GM12873 (cell line): ENCODE measurements around the gene DUSP18.

Experiments
- TF ChIP-seq, protein P1 (sequence below): IDR thresholded peaks from 2 replicates; pipeline ENCODE4 v1.5.1; 2012; ENCODE audit warnings: low read depth, mild to moderate bottlenecking, moderate library complexity, low read length, control low read depth; ENCODE audit not compliant: insufficient read depth; ENCODE audit errors: missing control alignments

DUSP18 gene

DNA sequence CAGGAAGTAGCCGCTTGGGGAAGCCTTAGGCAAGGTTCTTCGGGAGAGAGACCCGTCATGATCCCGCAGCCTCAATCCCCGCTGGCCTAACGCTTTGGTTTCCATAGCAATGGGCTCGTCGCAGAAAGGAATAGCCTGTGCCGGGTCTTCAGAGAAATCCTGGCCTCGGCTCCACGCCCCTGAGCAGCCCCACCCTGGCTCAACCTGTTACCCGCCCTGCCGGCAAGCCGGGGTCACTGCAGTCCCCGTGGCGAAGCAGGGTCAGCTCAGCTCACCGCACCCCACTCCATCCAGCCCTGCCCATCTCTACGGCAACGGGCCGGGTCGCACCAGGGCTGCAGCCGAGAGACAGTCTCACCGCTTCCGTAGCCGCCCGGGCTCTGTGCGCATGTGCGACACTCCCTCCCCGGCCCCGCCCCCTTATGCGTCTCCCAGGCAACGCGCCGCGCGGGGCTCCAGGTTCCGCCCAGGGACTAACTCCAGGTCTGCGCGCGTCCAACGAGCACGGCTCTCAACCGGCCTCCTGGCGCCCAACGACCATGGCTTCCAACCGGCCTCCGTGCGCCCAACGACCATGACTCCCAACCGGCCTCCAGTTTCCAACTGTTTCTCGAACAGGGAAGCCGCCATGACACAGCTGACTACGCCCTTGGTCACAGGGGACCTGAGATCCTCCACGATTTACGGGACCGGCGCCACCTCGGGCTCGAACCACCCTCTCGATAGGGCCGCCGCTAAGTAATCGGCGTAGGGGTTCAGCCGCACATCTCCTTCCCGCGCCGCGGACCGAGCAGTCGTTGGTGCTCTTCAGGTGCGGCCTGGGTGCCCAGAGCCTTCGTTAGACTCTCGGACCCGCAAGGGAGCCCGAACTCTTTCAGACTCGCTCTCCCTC lies at the start of gene DUSP18:
Gene DUSP18 (minus strand): TSS at position 382 of the 892 bp plus-strand sequence. CDS start 3,872 bp downstream, outside the sequence.
- TF ChIP-seq, protein P1, sequence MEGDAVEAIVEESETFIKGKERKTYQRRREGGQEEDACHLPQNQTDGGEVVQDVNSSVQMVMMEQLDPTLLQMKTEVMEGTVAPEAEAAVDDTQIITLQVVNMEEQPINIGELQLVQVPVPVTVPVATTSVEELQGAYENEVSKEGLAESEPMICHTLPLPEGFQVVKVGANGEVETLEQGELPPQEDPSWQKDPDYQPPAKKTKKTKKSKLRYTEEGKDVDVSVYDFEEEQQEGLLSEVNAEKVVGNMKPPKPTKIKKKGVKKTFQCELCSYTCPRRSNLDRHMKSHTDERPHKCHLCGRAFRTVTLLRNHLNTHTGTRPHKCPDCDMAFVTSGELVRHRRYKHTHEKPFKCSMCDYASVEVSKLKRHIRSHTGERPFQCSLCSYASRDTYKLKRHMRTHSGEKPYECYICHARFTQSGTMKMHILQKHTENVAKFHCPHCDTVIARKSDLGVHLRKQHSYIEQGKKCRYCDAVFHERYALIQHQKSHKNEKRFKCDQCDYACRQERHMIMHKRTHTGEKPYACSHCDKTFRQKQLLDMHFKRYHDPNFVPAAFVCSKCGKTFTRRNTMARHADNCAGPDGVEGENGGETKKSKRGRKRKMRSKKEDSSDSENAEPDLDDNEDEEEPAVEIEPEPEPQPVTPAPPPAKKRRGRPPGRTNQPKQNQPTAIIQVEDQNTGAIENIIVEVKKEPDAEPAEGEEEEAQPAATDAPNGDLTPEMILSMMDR, result peak; percentile 49

DNA sequence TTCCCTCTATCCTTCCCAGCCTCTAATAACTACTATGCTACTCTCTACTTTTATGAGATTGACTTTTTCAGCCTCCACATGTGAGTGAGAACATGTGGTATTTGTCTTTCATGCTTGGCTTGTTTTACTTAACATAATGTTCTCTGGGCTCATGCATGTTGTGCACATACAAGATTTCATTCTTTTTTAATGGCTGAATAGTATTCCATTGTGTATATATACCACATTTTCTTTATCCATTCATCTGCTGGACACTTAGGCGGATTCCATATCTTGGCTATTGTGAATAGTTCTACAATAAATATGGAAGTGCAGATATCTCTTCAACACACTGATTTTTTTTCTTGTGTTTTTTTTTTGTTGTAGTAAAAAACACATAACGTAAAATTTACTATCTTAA lies 46.4 kb upstream of the DUSP18 start:
- TF ChIP-seq, protein P1, result no peak

DNA sequence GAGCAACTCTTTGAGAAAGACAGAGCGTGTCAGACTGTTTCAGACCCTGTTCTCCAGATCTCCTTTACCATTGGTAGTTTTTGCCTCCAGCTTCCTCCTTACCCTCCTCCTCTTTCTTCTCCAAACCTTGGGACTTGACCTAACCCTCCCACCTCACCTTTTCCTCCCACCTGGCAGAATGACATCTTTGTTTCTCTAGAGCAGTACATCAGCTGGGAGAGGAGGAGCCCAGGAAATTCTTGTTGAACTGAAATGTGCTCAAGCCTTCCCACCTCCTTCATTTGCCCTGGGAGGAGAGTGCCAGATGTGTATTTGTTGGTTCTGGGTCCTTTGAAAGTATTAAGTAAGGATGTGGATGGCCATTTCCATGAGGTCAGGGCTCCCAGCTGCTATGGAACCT lies 44.4 kb upstream of the DUSP18 start:
- TF ChIP-seq, protein P1, result no peak

DNA sequence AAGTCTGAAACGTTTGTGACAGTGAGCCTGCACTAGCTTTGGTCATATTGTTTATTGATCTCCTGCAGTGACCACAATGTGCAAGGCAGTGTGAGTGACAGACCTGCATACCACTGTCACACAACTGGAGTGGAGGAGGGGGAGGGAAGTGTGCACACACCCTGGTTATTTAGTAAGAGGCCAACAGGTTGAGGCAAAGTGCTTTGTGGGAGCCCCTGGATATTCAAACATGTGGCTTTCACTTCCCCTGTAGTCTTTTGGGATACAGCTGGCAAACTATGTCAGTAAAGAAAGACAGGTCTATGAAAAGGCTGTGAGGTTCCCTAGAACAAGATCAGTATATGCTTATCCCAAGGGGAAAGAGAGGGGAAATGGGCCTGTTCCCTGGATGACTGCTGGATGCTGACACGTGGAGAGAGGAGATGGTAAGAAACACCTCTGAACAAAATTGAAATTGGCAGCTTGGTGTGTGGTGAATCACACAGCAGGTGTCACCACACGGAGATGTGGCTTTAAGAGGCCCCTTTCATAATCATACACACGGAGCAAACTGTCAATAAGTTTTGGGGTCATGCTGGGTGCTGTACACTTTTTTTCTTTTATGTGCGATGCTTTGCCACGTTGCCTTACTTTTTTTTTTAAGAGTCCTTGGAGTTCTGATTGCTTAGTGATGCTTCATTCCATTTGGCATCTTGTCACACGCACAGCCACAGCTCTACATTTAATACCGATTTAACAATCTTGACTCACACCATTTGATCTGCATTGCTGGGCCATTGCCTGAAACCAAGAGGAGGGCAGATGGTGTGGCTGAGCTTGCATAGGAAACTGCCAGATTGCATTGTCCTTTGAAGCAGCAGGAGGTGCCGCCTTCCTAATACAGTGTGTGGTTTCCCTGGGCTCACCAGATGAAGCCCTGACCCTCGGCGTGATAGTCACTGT lies 38.3 kb upstream of the DUSP18 start:
- TF ChIP-seq, protein P1, result no peak

DNA sequence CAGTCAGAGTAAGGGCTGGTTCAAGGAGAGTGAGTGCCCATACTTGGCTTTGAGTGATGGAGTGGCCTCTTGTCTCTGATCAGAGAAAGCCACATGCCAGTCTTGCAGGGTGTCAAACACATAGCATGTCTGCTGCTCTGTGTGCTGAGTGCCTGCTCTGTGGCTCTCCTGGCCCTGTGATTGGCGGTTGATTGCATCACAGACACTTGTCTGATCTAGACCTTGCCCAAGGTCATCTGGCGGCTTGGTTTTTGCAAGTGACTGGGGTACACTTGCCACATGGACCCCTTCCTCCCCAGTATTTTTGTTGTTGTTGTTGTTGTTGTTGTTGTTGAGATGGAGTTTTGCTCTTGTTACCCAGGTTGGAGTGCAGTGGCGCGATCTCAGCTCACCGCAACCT lies 37.3 kb upstream of the DUSP18 start:
- TF ChIP-seq, protein P1, result no peak

DNA sequence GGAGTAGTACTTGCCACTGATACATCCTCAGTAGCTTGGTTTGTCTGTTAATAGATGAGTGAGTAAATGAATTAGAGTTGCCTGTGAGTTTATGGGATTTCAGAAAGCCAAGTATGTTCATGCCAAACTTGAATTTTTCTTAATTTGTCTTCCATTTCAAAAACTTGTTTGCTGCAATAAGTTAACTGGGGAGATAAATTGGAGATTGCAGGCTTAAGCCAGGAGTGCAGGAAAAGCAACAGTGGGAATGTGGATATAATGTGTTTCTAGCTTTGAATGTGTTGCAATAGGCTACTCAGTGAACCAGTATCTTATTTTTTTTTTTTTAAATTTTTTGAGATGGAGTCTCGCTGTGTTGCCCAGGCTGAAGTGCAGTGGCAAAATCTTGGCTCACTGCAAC lies 35.2 kb upstream of the DUSP18 start:
- TF ChIP-seq, protein P1, result no peak

DNA sequence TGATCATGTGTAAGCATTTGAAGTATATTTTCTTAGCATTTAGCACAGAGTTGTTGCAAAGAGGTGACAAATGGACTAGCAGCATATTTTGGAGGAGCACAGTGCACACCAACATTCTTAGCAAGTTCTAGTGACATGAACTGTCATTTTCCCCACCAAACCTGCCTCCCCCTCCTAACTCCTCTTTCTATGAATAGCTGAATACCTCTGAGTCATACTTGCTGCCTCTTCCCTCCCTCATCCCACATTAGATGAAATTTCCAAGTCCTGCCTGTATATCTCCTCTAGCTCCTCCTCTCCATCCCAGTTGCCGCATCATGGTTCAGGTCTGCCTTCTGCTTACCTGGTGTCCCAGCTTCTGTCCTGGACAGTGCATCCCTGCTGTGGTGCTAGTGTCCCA lies 34.2 kb upstream of the DUSP18 start:
- TF ChIP-seq, protein P1, result no peak
